HepG2 (cell line): ENCODE measurements around the gene TRIM8. TPM values are rescaled to one million over a fixed set of nuclear protein-coding genes. Genes with fewer than 3 reads are reported as not detected.
A peak's percentile ranks its signal among the peaks of the same experiment; 100 is the strongest.

Experiments used
- CSRNP1 ChIP-seq: sonication (generic); formaldehyde crosslinking; IDR thresholded peaks from 2 replicates; pipeline ENCODE4 v1.8.1; 2023; ENCODE audit warnings: mild to moderate bottlenecking, missing genetic modification reagents
- GABPA ChIP-seq, 2 experiments: IDR thresholded peaks; 2 replicates each; pipeline ENCODE4 v1.6.1; 2011 to 2016; ENCODE audit warnings: low read depth in 2 of 2, low read length in 1 of 2, missing biosample characterization in 1 of 2, missing genetic modification characterization in 1 of 2
- IKZF5 ChIP-seq: IDR thresholded peaks from 2 replicates; pipeline ENCODE4 v1.6.1; 2018; ENCODE audit warnings: missing genetic modification reagents, mild to moderate bottlenecking, missing compliant biosample characterization
- KDM6A ChIP-seq: IDR thresholded peaks from 2 replicates; pipeline ENCODE4 v1.6.1; 2016; ENCODE audit warnings: low read depth
- MED8 ChIP-seq: sonication (generic); formaldehyde crosslinking; IDR thresholded peaks from 2 replicates; pipeline ENCODE4 v1.8.1; 2023; ENCODE audit warnings: mild to moderate bottlenecking, missing genetic modification reagents; ENCODE audit not compliant: insufficient replicate concordance
- MNT ChIP-seq: fragments of 450-650 bp; IDR thresholded peaks from 2 replicates; pipeline ENCODE4 v1.6.1; 2016
- MTA3 ChIP-seq: sonication (generic); formaldehyde crosslinking; IDR thresholded peaks from 2 replicates; pipeline ENCODE4 v1.4.0; 2020; ENCODE audit warnings: missing genetic modification reagents
- NFYB ChIP-seq: sonication (generic); formaldehyde crosslinking; IDR thresholded peaks from 2 replicates; pipeline ENCODE4 v1.4.0; 2020; ENCODE audit warnings: missing genetic modification reagents
- SIX4 ChIP-seq: sonication (generic); formaldehyde crosslinking; IDR thresholded peaks from 2 replicates; pipeline ENCODE4 v1.4.0; 2020; ENCODE audit warnings: missing genetic modification reagents
- SRF ChIP-seq: IDR thresholded peaks from 2 replicates; pipeline ENCODE4 v1.6.1; 2011; ENCODE audit warnings: mild to moderate bottlenecking, low read depth, low read length, moderate library complexity
- SSRP1 ChIP-seq: IDR thresholded peaks from 2 replicates; pipeline ENCODE4 v1.6.1; 2016; ENCODE audit warnings: control low read depth
- TBL1XR1 ChIP-seq: fragments of 150-350 bp; IDR thresholded peaks from 2 replicates; pipeline ENCODE4 v1.6.1; 2014; ENCODE audit warnings: borderline replicate concordance, low read length; ENCODE audit not compliant: partially characterized antibody
- YY1 ChIP-seq: IDR thresholded peaks from 2 replicates; pipeline ENCODE4 v1.6.1; 2011; ENCODE audit warnings: low read length, low read depth, moderate library complexity, mild to moderate bottlenecking; ENCODE audit not compliant: insufficient read depth, insufficient replicate concordance
- ZC3H13 ChIP-seq: sonication (generic); formaldehyde crosslinking; IDR thresholded peaks from 2 replicates; pipeline ENCODE4 v1.8.1; 2023; ENCODE audit warnings: mild to moderate bottlenecking, missing genetic modification reagents, moderate library complexity
- ZNF205 ChIP-seq: IDR thresholded peaks from 2 replicates; pipeline ENCODE4 v1.6.1; 2018; ENCODE audit warnings: missing biosample characterization, missing genetic modification reagents
- ZNF326 ChIP-seq: sonication (generic); formaldehyde crosslinking; IDR thresholded peaks from 2 replicates; pipeline ENCODE4 v1.4.0; 2020; ENCODE audit warnings: missing genetic modification reagents, borderline replicate concordance
- ZNF382 ChIP-seq: sonication (generic); formaldehyde crosslinking; IDR thresholded peaks from 2 replicates; pipeline ENCODE4 v1.5.0; 2020; ENCODE audit warnings: missing genetic modification reagents, mild to moderate bottlenecking, borderline replicate concordance
- ZNF414 ChIP-seq: sonication (generic); formaldehyde crosslinking; IDR thresholded peaks from 2 replicates; pipeline ENCODE4 v1.5.0; 2020; ENCODE audit warnings: missing genetic modification reagents
- ZNF441 ChIP-seq: sonication (generic); formaldehyde crosslinking; IDR thresholded peaks from 2 replicates; pipeline ENCODE4 v1.7.0; 2021; ENCODE audit warnings: missing genetic modification reagents, borderline replicate concordance
- ZNF501 ChIP-seq: sonication (generic); formaldehyde crosslinking; IDR thresholded peaks from 2 replicates; pipeline ENCODE4 v1.5.1; 2020; ENCODE audit warnings: mild to moderate bottlenecking, moderate library complexity, missing genetic modification reagents
- ZNF552 ChIP-seq: sonication (generic); formaldehyde crosslinking; IDR thresholded peaks from 2 replicates; pipeline ENCODE4 v1.9.0; 2022; ENCODE audit warnings: missing genetic modification reagents, mild to moderate bottlenecking, borderline replicate concordance
- ZNF567 ChIP-seq: sonication (generic); formaldehyde crosslinking; IDR thresholded peaks from 2 replicates; pipeline ENCODE4 v1.8.1; 2023; ENCODE audit warnings: mild to moderate bottlenecking, missing genetic modification reagents, borderline replicate concordance
- ZNF577 ChIP-seq: sonication (generic); formaldehyde crosslinking; IDR thresholded peaks from 2 replicates; pipeline ENCODE4 v1.4.0; 2020; ENCODE audit warnings: mild to moderate bottlenecking, low read depth, missing genetic modification reagents, borderline replicate concordance
- ZNF605 ChIP-seq: sonication (generic); formaldehyde crosslinking; IDR thresholded peaks from 2 replicates; pipeline ENCODE4 v1.8.0; 2022; ENCODE audit warnings: mild to moderate bottlenecking, missing genetic modification reagents
- ZNF747 ChIP-seq: sonication (generic); formaldehyde crosslinking; IDR thresholded peaks from 2 replicates; pipeline ENCODE4 v1.8.1; 2023; ENCODE audit warnings: missing genetic modification reagents, mild to moderate bottlenecking, borderline replicate concordance
- ZNF891 ChIP-seq: sonication (generic); formaldehyde crosslinking; IDR thresholded peaks from 2 replicates; pipeline ENCODE4 v1.5.0; 2020; ENCODE audit warnings: mild to moderate bottlenecking, missing genetic modification reagents
- polyA plus RNA-seq, 8 experiments: library from polyadenylated mRNA; depleted of rRNA in 3 of 8; stranded (reverse) in 7 of 8; unstranded in 1 of 8; fragments of >200 nt; fragmentation: Illumina TruSeq in 4 of 8; extraction: Trizol in 4 of 8; gene quantifications; 2 replicates each; pipeline versions ENCODE4 v1.2.1 to v1.2.3, GENCODE V29; 2011 to 2016; ENCODE audit warnings: low read depth in 4 of 8, missing spikeins in 1 of 8, mixed read lengths in 1 of 8; ENCODE audit not compliant: insufficient read depth in 1 of 8
- total RNA-seq, 5 experiments: library from RNA; depleted of rRNA; stranded (reverse); fragments of >200 nt; fragmentation: Illumina TruSeq; extraction: Trizol; gene quantifications; 2 replicates each; pipeline ENCODE4 v1.2.3, GENCODE V29; 2016; ENCODE audit warnings: low read depth in 1 of 5

Gene TRIM8
- total and polyA plus RNA-seq, 2 of the 13 experiments (the other 11 are each of a cell fraction or from before 2014, with no cell fraction given): 38.9 to 66.5 TPM

GRCh38 chr10:102599565-102600327 lies 44.5 kb upstream of the TRIM8 start (continued):
- TF ChIP-seq ZNF501 (CRISPR knock-in tag) (peak; percentile 68), ZNF326 (CRISPR knock-in tag) (no peak), IKZF5 (no peak; the same call in 1 of the 2 replicates), MED8 (CRISPR knock-in tag) (peak; percentile 36), ZNF382 (CRISPR knock-in tag) (no peak), CSRNP1 (CRISPR knock-in tag) (peak; percentile 56; the same call in 1 of the 2 replicates), SIX4 (CRISPR knock-in tag) (no peak), NFYB (CRISPR knock-in tag) (no peak; the same call in 1 of the 2 replicates), TBL1XR1 (no peak), KDM6A (CRISPR knock-in tag) (peak; percentile 66), ZNF567 (CRISPR knock-in tag) (0 out of 2 replicates have a peak, but pooled peaks have one; percentile 61), ZNF205 (CRISPR knock-in tag) (peak; percentile 76; the same call in 1 of the 2 replicates), MNT (no peak), GABPA (IDR thresholded peaks at IDR 0.05; ENCODE audit: low read depth, low read length) (no peak), GABPA (CRISPR knock-in tag; IDR thresholded peaks at IDR 0.05; ENCODE audit: low read depth) (peak; percentile 61; the same call in 1 of the 2 replicates), ZC3H13 (0 out of 2 replicates have a peak, but pooled peaks have one; percentile 36), SSRP1 (CRISPR knock-in tag) (peak; percentile 86; the same call in 1 of the 2 replicates), YY1 (no peak), ZNF577 (CRISPR knock-in tag) (no peak), SRF (no peak), ZNF441 (CRISPR knock-in tag) (no peak), ZNF552 (CRISPR knock-in tag) (no peak), ZNF747 (CRISPR knock-in tag) (no peak), ZNF605 (CRISPR knock-in tag) (no peak; the same call in 1 of the 2 replicates), ZNF891 (no peak), MTA3 (CRISPR knock-in tag) (no peak), ZNF414 (CRISPR knock-in tag) (peak; percentile 84)
